SK-N-MC (cell line): Measurements from ENCODE around the gene PACRG.

Experiments
- DNase-seq: peaks from one replicate; pipeline ENCODE4 v3.0.0-alpha.2; 2011; ENCODE audit warnings: low read depth, low spot score
- H3K27ac ChIP-seq: fragments of 200-600 bp; sonication (generic); 2 replicates; pipeline ENCODE4 v1.5.1; 2016; ENCODE audit warnings: mixed run types
- H3K36me3 ChIP-seq: fragments of 200-600 bp; sonication (generic); 2 replicates; pipeline ENCODE4 v1.6.1; 2017; ENCODE audit warnings: antibody characterized with exemption, low read length, mixed read lengths; ENCODE audit not compliant: insufficient read depth
- H3K4me3 ChIP-seq: fragments of 200-600 bp; sonication (generic); 2 replicates; pipeline ENCODE4 v1.5.1; 2016
- H3K9ac ChIP-seq: fragments of 200-600 bp; sonication (generic); 2 replicates; pipeline ENCODE4 v1.8.0; 2017; ENCODE audit warnings: mixed run types, mixed read lengths; ENCODE audit not compliant: insufficient read length
- H3K9me3 ChIP-seq: fragments of 200-600 bp; sonication (generic); 2 replicates; pipeline ENCODE4 v1.6.1; 2017; ENCODE audit warnings: low read depth, mild to moderate bottlenecking, antibody characterized with exemption, low read length, moderate library complexity, mixed read lengths
- EZH2 ChIP-seq: fragments of 200-600 bp; sonication (generic); IDR thresholded peaks from one replicate; pipeline ENCODE4 v1.6.1; 2017; ENCODE audit warnings: antibody characterized with exemption
- FOXP2 ChIP-seq: optimal IDR thresholded peaks from 2 replicates; pipeline ENCODE3; 2011; ENCODE audit warnings: mild to moderate bottlenecking, moderate library complexity; ENCODE audit not compliant: insufficient read depth; ENCODE audit errors: extremely low read length, control extremely low read depth
- POLR2AphosphoS5 ChIP-seq: IDR thresholded peaks from 2 replicates; pipeline ENCODE4 v1.6.1; 2012; ENCODE audit warnings: mild to moderate bottlenecking, low read depth, low read length, borderline replicate concordance

PACRG gene

GRCh38 chr6:163190786-163191185 lies 463.0 kb downstream of the PACRG start:
- H3K27ac ChIP-seq = no peak overlapping the region
- H3K9me3 ChIP-seq = no peaks in the 10 kb centered on the region
- H3K9ac ChIP-seq = no peak overlapping the region
- no peaks in the 10 kb centered on the region for H3K36me3 ChIP-seq
- DNase-seq = no peak
- no peak for TF ChIP-seq EZH2
- H3K4me3 ChIP-seq = no peak overlapping the region

- H3K9me3 ChIP-seq = no peaks in the 10 kb centered on the region
- no peak overlapping the region for H3K27ac ChIP-seq
- no peak for DNase-seq
- H3K36me3 ChIP-seq = no peaks in the 10 kb centered on the region
- TF ChIP-seq FOXP2 = no peak
- no peak for TF ChIP-seq EZH2
- TF ChIP-seq POLR2AphosphoS5 = no peak
- H3K9ac ChIP-seq = no peak overlapping the region
- H3K4me3 ChIP-seq = no peak overlapping the region
Measured at GRCh38 chr6:163191704-163192537, 464.1 kb downstream of the PACRG start.

- H3K36me3 ChIP-seq = no peaks in the 10 kb centered on the region
- no peak overlapping the region for H3K27ac ChIP-seq
- DNase-seq = no peak
- H3K9me3 ChIP-seq = no peaks in the 10 kb centered on the region
- no peak for TF ChIP-seq EZH2
- TF ChIP-seq FOXP2 = no peak
- no peak for TF ChIP-seq POLR2AphosphoS5
- no peak overlapping the region for H3K4me3 ChIP-seq
- no peak overlapping the region for H3K9ac ChIP-seq
Measured at GRCh38 chr6:163192591-163192990, 464.8 kb downstream of the PACRG start.

- no peak overlapping the region for H3K4me3 ChIP-seq
- no peak for DNase-seq
Measured at GRCh38 chr6:163193326-163193725, 465.6 kb downstream of the PACRG start.

GRCh38 chr6:163195721-163196691 lies 468.2 kb downstream of the PACRG start:
- Histone ChIP-seq H3K9me3 (no peaks in the 10 kb centered on the region), H3K27ac (no peak overlapping the region), H3K4me3 (no peak overlapping the region), H3K9ac (no peak overlapping the region), H3K36me3 (no peaks in the 10 kb centered on the region)
- TF ChIP-seq EZH2 (no peak), FOXP2 (no peak), POLR2AphosphoS5 (no peak)
- no peak for DNase-seq

More at GRCh38 chr6:163193326-163193725, 465.6 kb downstream of the PACRG start:
- no peak overlapping the region for H3K9ac ChIP-seq
- H3K27ac ChIP-seq = no peak overlapping the region
- TF ChIP-seq EZH2 (no peak), FOXP2 (no peak), POLR2AphosphoS5 (no peak)
- no peaks in the 10 kb centered on the region for H3K9me3 ChIP-seq
- H3K36me3 ChIP-seq = no peaks in the 10 kb centered on the region

- no peak overlapping the region for H3K4me3 ChIP-seq
- no peak for DNase-seq
- no peak for TF ChIP-seq EZH2
- no peak for TF ChIP-seq POLR2AphosphoS5
- no peak for TF ChIP-seq FOXP2
- H3K9me3 ChIP-seq = no peaks in the 10 kb centered on the region
- no peak overlapping the region for H3K27ac ChIP-seq
- no peaks in the 10 kb centered on the region for H3K36me3 ChIP-seq
- H3K9ac ChIP-seq = no peak overlapping the region
Measured at GRCh38 chr6:163197839-163198238, 470.1 kb downstream of the PACRG start.

- H3K9me3 ChIP-seq = no peaks in the 10 kb centered on the region
- no peaks in the 10 kb centered on the region for H3K36me3 ChIP-seq
- H3K27ac ChIP-seq = no peak overlapping the region
- H3K4me3 ChIP-seq = no peak overlapping the region
- no peak overlapping the region for H3K9ac ChIP-seq
- DNase-seq = no peak
- no peak for TF ChIP-seq EZH2
- TF ChIP-seq FOXP2 = no peak
- TF ChIP-seq POLR2AphosphoS5 = no peak
Measured at GRCh38 chr6:163198396-163198795, 470.6 kb downstream of the PACRG start.

GRCh38 chr6:163199371-163199770 lies 471.6 kb downstream of the PACRG start:
- Histone ChIP-seq H3K27ac (no peak overlapping the region), H3K9me3 (no peaks in the 10 kb centered on the region), H3K36me3 (no peaks in the 10 kb centered on the region), H3K4me3 (no peak overlapping the region), H3K9ac (no peak overlapping the region)
- no peak for DNase-seq
- TF ChIP-seq POLR2AphosphoS5 = no peak
- no peak for TF ChIP-seq EZH2
- no peak for TF ChIP-seq FOXP2

GRCh38 chr6:163200289-163200688 lies 472.5 kb downstream of the PACRG start:
- no peak for DNase-seq
- H3K27ac ChIP-seq = no peak overlapping the region
- H3K36me3 ChIP-seq = no peaks in the 10 kb centered on the region
- H3K9me3 ChIP-seq = no peaks in the 10 kb centered on the region
- TF ChIP-seq POLR2AphosphoS5 = no peak
- no peak for TF ChIP-seq FOXP2
- no peak overlapping the region for H3K9ac ChIP-seq
- no peak overlapping the region for H3K4me3 ChIP-seq
